GM18502 (cell line): Measurements from ENCODE around the gene XPNPEP1.
"Not testable (repeated sequence)": the region's sequence is repeated elsewhere in the genome, so short reads cannot be mapped to it uniquely, and the experiment has no call there.

ENCODE experiments used
- ATAC-seq: cut with Tn5 transposase; IDR thresholded peaks from one replicate; pipeline ENCODE4 v1.9.1; 2021; ENCODE audit warnings: mild to moderate bottlenecking; ENCODE audit not compliant: unreplicated experiment, poor library complexity

Gene XPNPEP1

GRCh38 chr10:109926061-109926745 is 2.9 kb upstream of the XPNPEP1 start:
- no peak for ATAC-seq

- no peak for ATAC-seq
Observed at GRCh38 chr10:109924967-109925620, 1.8 kb upstream of the XPNPEP1 start.

- no peak for ATAC-seq
Observed at GRCh38 chr10:109924087-109924486, 776 bp upstream of the XPNPEP1 start.

GRCh38 chr10:109922358-109922975 is 844 bp downstream of the XPNPEP1 start:
- ATAC-seq = no peak

GRCh38 chr10:109920016-109920415 is 3.3 kb downstream of the XPNPEP1 start:
- no peak for ATAC-seq

GRCh38 chr10:109919220-109919619 is 4.1 kb downstream of the XPNPEP1 start:
- no peak for ATAC-seq

- not testable (repeated sequence) for ATAC-seq
Observed at GRCh38 chr10:109918707-109919106, 4.6 kb downstream of the XPNPEP1 start.

GRCh38 chr10:109915566-109915965 is 7.7 kb downstream of the XPNPEP1 start:
- no peak for ATAC-seq

- peak; percentile 32 for ATAC-seq
Observed at GRCh38 chr10:109914966-109915365, 8.3 kb downstream of the XPNPEP1 start.

GRCh38 chr10:109913306-109913892 is 9.9 kb downstream of the XPNPEP1 start:
- ATAC-seq = no peak

GRCh38 chr10:109912335-109913281 is 10.7 kb downstream of the XPNPEP1 start:
- ATAC-seq = peak; percentile 84

- ATAC-seq = no peak
Observed at GRCh38 chr10:109911903-109912302, 11.4 kb downstream of the XPNPEP1 start.

GRCh38 chr10:109906316-109906715 is 17.0 kb downstream of the XPNPEP1 start:
- no peak for ATAC-seq

- no peak for ATAC-seq
Observed at GRCh38 chr10:109904397-109904796, 18.9 kb downstream of the XPNPEP1 start.

GRCh38 chr10:109902992-109903947 is 20.0 kb downstream of the XPNPEP1 start:
- peak; percentile 55 for ATAC-seq

- no peak for ATAC-seq
Observed at GRCh38 chr10:109899356-109900331, 23.7 kb downstream of the XPNPEP1 start.

GRCh38 chr10:109898666-109899355 is 24.5 kb downstream of the XPNPEP1 start:
- no peak for ATAC-seq
